Upper lobe of left lung (tissue), 6 donors: Measurements from ENCODE around the gene PXMP4. TPM values are rescaled to one million over a fixed set of nuclear protein-coding genes. Genes with fewer than 3 reads are reported as not detected.

Source experiments
- ATAC-seq, 2 donors: fragments of 200-7000 bp; cut with Tn5 transposase; one replicate each; pipeline ENCODE4 v1.9.1; 2022; ENCODE audit warnings: mild to moderate bottlenecking in 2 of 2, moderate library complexity in 2 of 2; ENCODE audit not compliant: low FRiP score in 2 of 2
- DNase-seq, 2 donors: peaks; one replicate each; pipeline ENCODE4 v3.0.0-alpha.2; 2019 to 2020
- H3K27ac ChIP-seq, 4 donors: fragments of 200-600 bp; sonication (generic); one replicate each; pipeline ENCODE4 v1.5.1; 2016 to 2019
- H3K27me3 ChIP-seq, 4 donors: fragments of 200-600 bp; sonication (generic); one replicate each; pipeline ENCODE4 v1.5.1; 2017 to 2019
- H3K36me3 ChIP-seq, 4 donors: fragments of 200-600 bp; sonication (generic); one replicate each; pipeline ENCODE4 v1.5.1; 2016 to 2019
- H3K4me1 ChIP-seq, 4 donors: fragments of 200-600 bp; sonication (generic); one replicate each; pipeline ENCODE4 v1.5.1; 2018 to 2019
- H3K4me3 ChIP-seq, 4 donors: fragments of 200-600 bp; sonication (generic); one replicate each; pipeline ENCODE4 v1.5.1; 2017 to 2019; ENCODE audit warnings: mild to moderate bottlenecking in 2 of 4, moderate library complexity in 1 of 4
- H3K9me3 ChIP-seq, 4 donors: fragments of 200-600 bp; sonication (generic); one replicate each; pipeline ENCODE4 v1.5.1; 2018 to 2019
- CTCF ChIP-seq, 6 experiments: fragments of 450-650 bp in 4 of 6; fragments of 200-600 bp in 2 of 6; sonication (generic) in 2 of 6; IDR thresholded peaks; one replicate each; pipeline ENCODE4 v1.5.1; 2016 to 2019; ENCODE audit warnings: antibody characterized with exemption in 6 of 6
- EP300 ChIP-seq, 4 donors: sonication (generic); formaldehyde crosslinking; IDR thresholded peaks; one replicate each; pipeline ENCODE4 v1.5.1; 2017; ENCODE audit warnings: antibody characterized with exemption in 4 of 4, control low read depth in 2 of 4
- POLR2A ChIP-seq, 4 donors: fragments of 450-650 bp; IDR thresholded peaks; one replicate each; pipeline ENCODE4 v1.5.1; 2016 to 2017; ENCODE audit warnings: antibody characterized with exemption in 4 of 4, mild to moderate bottlenecking in 2 of 4
- POLR2AphosphoS5 ChIP-seq, 2 donors: sonication (generic); formaldehyde crosslinking; IDR thresholded peaks; one replicate each; pipeline ENCODE4 v1.5.1; 2017; ENCODE audit warnings: antibody characterized with exemption in 2 of 2
- WGBS, 2 donors: methylation state at CpG; one replicate each; pipeline ENCODE4 v1.1.5; 2017 to 2018; 5-methylcytosine and 5-hydroxymethylcytosine counted together
- total RNA-seq, 6 donors: library from RNA; depleted of rRNA in 4 of 6; stranded (reverse); fragments of >200 nt in 4 of 6; gene quantifications; one replicate each; pipeline versions ENCODE4 v1.1.0 to v1.2.1, GENCODE V29; 2016 to 2021
- donor health status: DM: no; HTN: no; CAD: no; lungs with moderate emphysema.
- donor health status: DM: no; HTN: yes; CAD: no; lungs with severe emphysema.

Gene PXMP4
- total RNA-seq, 6 donors from 2014 or later: 18.4 to 80.2 (median 29.8) TPM

DNA sequence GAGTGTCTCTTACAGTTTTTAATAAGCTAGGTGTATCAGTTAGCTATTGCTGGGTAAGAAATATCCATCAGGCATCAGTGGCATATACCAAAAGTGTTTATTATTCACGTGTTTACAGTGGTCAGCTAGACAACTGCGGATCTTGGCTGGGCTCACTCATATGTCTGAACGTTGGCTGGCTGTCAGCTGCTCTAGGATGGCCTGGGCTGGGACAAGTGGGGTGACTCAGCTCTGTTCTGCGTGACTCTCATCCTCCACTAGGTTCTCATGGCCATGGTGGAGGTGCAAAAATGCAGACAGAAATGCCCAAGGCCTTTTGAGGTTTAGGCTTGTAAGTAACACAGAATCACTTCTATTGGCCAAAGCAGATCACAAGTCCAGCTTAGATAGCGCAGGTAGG lies 33.7 kb upstream of the PXMP4 start:
- DNase-seq: no peak
- H3K4me1 ChIP-seq: no peaks in the 10 kb centered on the region
- no peak overlapping the region for H3K27ac ChIP-seq
- TF ChIP-seq POLR2A (IDR thresholded peaks at IDR 0.05) (no peak), CTCF (IDR thresholded peaks at IDR 0.05) (no peak), EP300 (IDR thresholded peaks at IDR 0.05) (no peak), POLR2AphosphoS5 (IDR thresholded peaks at IDR 0.05) (no peak)
- no peak overlapping the region for H3K4me3 ChIP-seq
- no peaks in the 10 kb centered on the region for H3K9me3 ChIP-seq
- WGBS, 2 donors: 91 to 95% methylated on average over 5 of the region's 5 CpGs
- no peak for ATAC-seq
- H3K36me3 ChIP-seq: peaks cover 0 to 64% (median 41%) of the 10 kb centered on the region in 4 donors
- no peaks in the 10 kb centered on the region for H3K27me3 ChIP-seq

- 97 to 98% methylated on average over 7 of the region's 7 CpGs for WGBS, 2 donors
- H3K27me3 ChIP-seq: no peaks in the 10 kb centered on the region
- no peaks in the 10 kb centered on the region for H3K4me1 ChIP-seq
- H3K36me3 ChIP-seq: peaks cover 0 to 61% (median 41%) of the 10 kb centered on the region in 4 donors
- H3K27ac ChIP-seq: no peak overlapping the region
- ATAC-seq (no peak), DNase-seq (no peak)
- no peaks in the 10 kb centered on the region for H3K9me3 ChIP-seq
- TF ChIP-seq POLR2AphosphoS5 (IDR thresholded peaks at IDR 0.05) (no peak), EP300 (IDR thresholded peaks at IDR 0.05) (no peak), POLR2A (IDR thresholded peaks at IDR 0.05) (no peak)
- H3K4me3 ChIP-seq: no peak overlapping the region
Measured at GRCh38 chr20:33753143-33753542, 33.0 kb upstream of the PXMP4 start.

GRCh38 chr20:33751775-33752174 lies 31.7 kb upstream of the PXMP4 start:
- 90 to 95% methylated on average over 4 of the region's 4 CpGs for WGBS, 2 donors
- TF ChIP-seq CTCF (IDR thresholded peaks at IDR 0.05) (no peak), POLR2A (IDR thresholded peaks at IDR 0.05) (no peak)
- Histone ChIP-seq H3K27me3 (no peaks in the 10 kb centered on the region), H3K27ac (no peak overlapping the region), H3K9me3 (no peaks in the 10 kb centered on the region), H3K4me1 (no peaks in the 10 kb centered on the region), H3K36me3 (peaks cover 0 to 51% (median 32%) of the 10 kb centered on the region in 4 donors), H3K4me3 (no peak overlapping the region)
- ATAC-seq: no peak
- no peak for DNase-seq

- H3K27ac ChIP-seq: no peak overlapping the region
- H3K4me1 ChIP-seq: no peaks in the 10 kb centered on the region
- ATAC-seq: no peak
- WGBS, 2 donors: 95 to 97% methylated on average over 11 to 12 of the region's 12 CpGs
- H3K9me3 ChIP-seq: no peaks in the 10 kb centered on the region
- DNase-seq: no peak
- H3K4me3 ChIP-seq: no peak overlapping the region
- peaks cover 0 to 38% (median 23%) of the 10 kb centered on the region in 4 donors for H3K36me3 ChIP-seq
- no peak for TF ChIP-seq CTCF (IDR thresholded peaks at IDR 0.05)
- no peak for TF ChIP-seq POLR2AphosphoS5 (IDR thresholded peaks at IDR 0.05)
- TF ChIP-seq POLR2A (IDR thresholded peaks at IDR 0.05): no peak
- TF ChIP-seq EP300 (IDR thresholded peaks at IDR 0.05): no peak
- no peaks in the 10 kb centered on the region for H3K27me3 ChIP-seq
Measured at GRCh38 chr20:33746325-33746998, 26.4 kb upstream of the PXMP4 start.

DNA sequence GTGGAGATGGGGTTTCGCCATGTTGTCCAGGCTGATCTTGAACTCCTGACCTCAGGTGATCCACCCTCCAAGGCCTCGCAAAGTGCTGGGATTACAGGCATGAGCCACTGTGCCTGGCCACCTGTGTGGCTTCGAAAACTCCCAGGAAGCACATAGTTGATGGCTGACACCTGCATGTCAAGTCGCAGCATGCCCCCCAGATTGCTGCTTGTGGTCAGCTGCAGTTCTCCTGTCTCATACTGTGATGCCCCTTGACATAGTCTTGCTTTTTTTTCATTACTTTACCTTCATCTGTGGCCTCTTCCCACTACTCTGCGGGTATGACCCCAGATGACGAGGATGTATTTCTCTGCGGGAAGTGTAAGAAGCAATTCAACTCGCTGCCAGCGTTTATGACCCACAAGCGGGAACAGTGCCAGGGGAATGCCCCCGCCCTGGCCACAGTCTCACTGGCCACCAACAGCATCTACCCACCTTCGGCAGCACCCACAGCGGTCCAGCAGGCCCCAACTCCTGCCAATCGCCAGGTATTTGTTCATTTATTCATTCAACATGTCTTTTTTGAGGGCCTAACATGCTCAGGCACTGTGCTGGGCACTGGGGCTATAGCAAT lies 24.8 kb upstream of the PXMP4 start:
- Histone ChIP-seq H3K27ac (no peak overlapping the region), H3K4me3 (no peak overlapping the region), H3K27me3 (no peaks in the 10 kb centered on the region), H3K36me3 (peaks cover 0 to 24% (median 13%) of the 10 kb centered on the region in 4 donors), H3K4me1 (no peaks in the 10 kb centered on the region), H3K9me3 (no peaks in the 10 kb centered on the region)
- DNase-seq (no peak), ATAC-seq (no peak)
- WGBS, 2 donors: 94 to 98% methylated on average over 13 to 14 of the region's 14 CpGs
- TF ChIP-seq POLR2A (IDR thresholded peaks at IDR 0.05) (no peak), EP300 (IDR thresholded peaks at IDR 0.05) (no peak), CTCF (IDR thresholded peaks at IDR 0.05) (no peak), POLR2AphosphoS5 (IDR thresholded peaks at IDR 0.05) (no peak)
